IMR-90 (cell line): Measurements from ENCODE around the gene LILRB2. TPM values are rescaled to one million over a fixed set of nuclear protein-coding genes. Genes with fewer than 3 reads are reported as not detected.

Experiments used
- ATAC-seq: fragments of 200-7000 bp; cut with Tn5 transposase; 2 replicates; pipeline ENCODE4 v1.9.1; 2020; ENCODE audit warnings: low read depth, mild to moderate bottlenecking, moderate library complexity
- BruUV-seq: library from RNA; stranded (reverse); fragments of 400-500 nt; replicated peaks from 2 replicates; lab custom pipeline; 2021; lab: Mats Ljungman, UMichigan
- CTCF ChIA-PET: fragments of 300-600 bp; formaldehyde crosslinking; extraction: SDS; loops from one replicate; lab custom pipeline; 2021; ENCODE audit warnings: antibody characterized with exemption; lab: Yijun Ruan, JAX
- POLR2A ChIA-PET: fragments of 300-600 bp; sonication (Branson Sonifier 250); formaldehyde crosslinking; loops from one replicate; lab custom pipeline; 2022; ENCODE audit warnings: antibody characterized with exemption; ENCODE audit not compliant: unreplicated experiment; lab: Charles Lee
- DNase-seq: peaks from one replicate; pipeline ENCODE4 v3.0.0; 2013
- H2AFZ ChIP-seq: replicated peaks from 2 replicates; pipeline ENCODE3; 2013; ENCODE audit warnings: low read length, mild to moderate bottlenecking; ENCODE audit not compliant: poor library complexity
- H2AK5ac ChIP-seq: 2 replicates; pipeline ENCODE4 v1.6.1; 2013; ENCODE audit warnings: low read depth, low read length, inconsistent platforms
- H2AK9ac ChIP-seq: replicated peaks from 2 replicates; pipeline ENCODE3; 2013; ENCODE audit warnings: mild to moderate bottlenecking, low read depth, low read length, moderate library complexity; ENCODE audit not compliant: poor library complexity
- H2BK120ac ChIP-seq: 2 replicates; pipeline ENCODE4 v1.6.1; 2013; ENCODE audit warnings: low read depth, low read length, inconsistent platforms
- H2BK15ac ChIP-seq: 3 replicates; pipeline ENCODE4 v1.6.1; 2013; ENCODE audit warnings: low read depth, low read length, inconsistent platforms
- H2BK20ac ChIP-seq: 2 replicates; pipeline ENCODE4 v1.6.1; 2013; ENCODE audit warnings: low read depth, mild to moderate bottlenecking, inconsistent platforms, low read length, moderate library complexity
- H2BK5ac ChIP-seq: 2 replicates; pipeline ENCODE4 v1.6.1; 2013; ENCODE audit warnings: mild to moderate bottlenecking, low read depth, low read length, inconsistent platforms; ENCODE audit not compliant: poor library complexity, severe bottlenecking
- H3K14ac ChIP-seq: replicated peaks from 2 replicates; pipeline ENCODE4 v1.6.1; 2013; ENCODE audit warnings: low read depth, low read length, inconsistent platforms
- H3K18ac ChIP-seq: 2 replicates; pipeline ENCODE4 v1.6.1; 2013; ENCODE audit warnings: low read depth, low read length, control low read depth
- H3K23ac ChIP-seq: 2 replicates; pipeline ENCODE4 v1.6.1; 2013; ENCODE audit warnings: low read depth, low read length, inconsistent platforms
- H3K27ac ChIP-seq: 2 replicates; pipeline ENCODE4 v1.5.1; 2013; ENCODE audit warnings: mild to moderate bottlenecking, control low read depth, low read length; ENCODE audit not compliant: insufficient read depth
- H3K27me3 ChIP-seq: 2 replicates; pipeline ENCODE4 v1.6.1; 2013; ENCODE audit warnings: low read length; ENCODE audit not compliant: control insufficient read depth, insufficient read depth
- H3K36me3 ChIP-seq: 2 replicates; pipeline ENCODE4 v1.6.1; 2013; ENCODE audit warnings: low read length, mixed read lengths; ENCODE audit not compliant: control insufficient read depth, insufficient read depth
- H3K4ac ChIP-seq: 2 replicates; pipeline ENCODE4 v1.6.1; 2013; ENCODE audit warnings: low read depth, low read length, inconsistent platforms
- H3K4me1 ChIP-seq: 2 replicates; pipeline ENCODE4 v1.6.1; 2013; ENCODE audit warnings: low read length, mixed read lengths; ENCODE audit not compliant: control insufficient read depth, insufficient read depth
- H3K4me2 ChIP-seq: 2 replicates; pipeline ENCODE4 v1.6.1; 2013; ENCODE audit warnings: low read depth, mild to moderate bottlenecking, control low read depth, low read length, moderate library complexity
- H3K4me3 ChIP-seq: 2 replicates; pipeline ENCODE4 v1.5.1; 2013; ENCODE audit warnings: low read depth, mild to moderate bottlenecking, control low read depth, low read length, moderate library complexity; ENCODE audit not compliant: insufficient read depth
- H3K56ac ChIP-seq: 2 replicates; pipeline ENCODE4 v1.6.1; 2013; ENCODE audit warnings: low read length, inconsistent platforms; ENCODE audit not compliant: insufficient read depth; ENCODE audit errors: extremely low read depth
- H3K79me1 ChIP-seq, 2 experiments: 2 replicates each; pipeline ENCODE4 v1.6.1; 2013; ENCODE audit warnings: low read length in 2 of 2, inconsistent platforms in 1 of 2, low read depth in 1 of 2
- H3K9ac ChIP-seq: 2 replicates; pipeline ENCODE4 v1.6.1; 2013; ENCODE audit warnings: low read depth, low read length, control low read depth
- H3K9me1 ChIP-seq: 2 replicates; pipeline ENCODE4 v1.6.1; 2013; ENCODE audit warnings: low read length, inconsistent platforms; ENCODE audit not compliant: insufficient read depth
- H3K9me3 ChIP-seq: 2 replicates; pipeline ENCODE4 v1.6.1; 2013; ENCODE audit warnings: low read length; ENCODE audit not compliant: control insufficient read depth, insufficient read depth
- H4K20me1 ChIP-seq: 2 replicates; pipeline ENCODE4 v1.6.1; 2013; ENCODE audit warnings: low read length, inconsistent platforms; ENCODE audit not compliant: insufficient read depth
- H4K5ac ChIP-seq: 2 replicates; pipeline ENCODE4 v1.6.1; 2013; ENCODE audit warnings: mild to moderate bottlenecking, low read depth, low read length, control low read depth
- H4K8ac ChIP-seq, 2 experiments: 2 replicates each; pipeline ENCODE4 v1.6.1; 2013; ENCODE audit warnings: low read depth in 2 of 2, low read length in 2 of 2, control low read depth in 1 of 2, inconsistent platforms in 1 of 2
- H4K91ac ChIP-seq: 2 replicates; pipeline ENCODE4 v1.6.1; 2013; ENCODE audit warnings: low read depth, low read length, inconsistent platforms; ENCODE audit not compliant: insufficient read depth
- MXI1 ChIP-seq: IDR thresholded peaks from 2 replicates; pipeline ENCODE4 v1.6.1; 2012; ENCODE audit warnings: low read depth, mild to moderate bottlenecking, low read length, moderate library complexity, borderline replicate concordance
- WGBS, 2 experiments: methylation state at CpG; one replicate each; pipeline versions ENCODE4 v1.1.5 to v1.1.7; 2013; ENCODE audit warnings: missing lambda C conversion rate in 2 of 2; ENCODE audit not compliant: insufficient read length in 1 of 2; ENCODE audit errors: extremely low coverage in 2 of 2; 5-methylcytosine and 5-hydroxymethylcytosine counted together
- dilution Hi-C: fragments of 300-500 bp; cut with HindIII; formaldehyde crosslinking; loops from one replicate; pipeline ENCODE4 v1.14.3; 2018; ENCODE audit warnings: low sequenced_read_pairs; ENCODE audit not compliant: unreplicated experiment
- in situ Hi-C: fragments of 300-500 bp; cut with MboI; formaldehyde crosslinking; loops from 3 replicates; pipeline ENCODE4 v1.14.3; 2019; ENCODE audit warnings: low sequenced_read_pairs, inconsistent platforms, mixed read lengths
- intact Hi-C: fragments of 100-400 bp; cut with micrococcal nuclease; formaldehyde crosslinking; loops from 2 replicates; pipeline ENCODE4 v1.10.0; 2022
- polyA plus RNA-seq, 3 experiments: library from polyadenylated mRNA; depleted of rRNA; stranded (reverse); fragments of >200 nt; gene quantifications; 2 replicates each; pipeline ENCODE4 v1.2.3, GENCODE V29; 2012; ENCODE audit warnings: low replicate concordance in 1 of 3
- total RNA-seq: library from RNA; depleted of rRNA; stranded (reverse); fragments of >200 nt; gene quantifications from 2 replicates; pipeline ENCODE4 v1.2.3, GENCODE V29; 2012

The LILRB2 gene
- total and polyA plus RNA-seq, 2 of the 4 experiments (the other 2 are of a cell fraction), result not detected

- Histone ChIP-seq H3K14ac (no peak overlapping the region), H3K18ac (no peak overlapping the region), H3K9me1 (no peaks in the 10 kb centered on the region), H3K9me3 (no peaks in the 10 kb centered on the region), H3K23ac (no peak overlapping the region), H3K4ac (no peak overlapping the region), H4K20me1 (no peaks in the 10 kb centered on the region), H3K27me3 (no peaks in the 10 kb centered on the region), H2AFZ (no peak overlapping the region), H2AK5ac (no peak overlapping the region), H2BK120ac (no peak overlapping the region), H4K91ac (no peak overlapping the region), H3K4me2 (no peak overlapping the region), H4K8ac (no peak overlapping the region), H2BK5ac (no peak overlapping the region), H3K27ac (no peak overlapping the region), H2BK15ac (no peak overlapping the region), H2BK20ac (no peak overlapping the region), H3K9ac (no peak overlapping the region), H3K36me3 (no peaks in the 10 kb centered on the region), H3K4me1 (no peaks in the 10 kb centered on the region), H3K56ac (no peak overlapping the region), H4K5ac (no peak overlapping the region), H2AK9ac (no peak overlapping the region), H3K79me1 (no peaks in the 10 kb centered on the region), H3K4me3 (no peak overlapping the region)
- in situ Hi-C loops (no loop called here), dilution Hi-C loops (no loop called here), intact Hi-C loops (no loop called here)
- no peak for ATAC-seq
- ChIA-PET CTCF (no interaction called here), POLR2A (no interaction called here)
- BruUV-seq, result no TSS peak
- no peak for DNase-seq
- no peak for TF ChIP-seq MXI1
- WGBS, 2 experiments, result no CpG with 5 or more reads among the region's 8 CpGs
Measured at GRCh38 chr19:54271106-54271505, 9.8 kb downstream of the LILRB2 start.
